K562 (cell line): ENCODE results near the gene PTPRC. TPM values are rescaled to one million over a fixed set of nuclear protein-coding genes. Genes with fewer than 3 reads are reported as not detected.

ENCODE experiments used
- ATAC-seq: fragments of 200-7000 bp; cut with Tn5 transposase; 3 replicates; pipeline ENCODE4 v1.9.1; 2020; ENCODE audit warnings: moderate library complexity
- BruUV-seq: library from RNA; stranded (reverse); fragments of 400-500 nt; replicated peaks from 2 replicates; lab custom pipeline; 2021; lab: Mats Ljungman, UMichigan
- CTCF ChIA-PET: fragments of 300-600 bp; formaldehyde crosslinking; extraction: SDS; loops from one replicate; lab custom pipeline; 2021; ENCODE audit warnings: low intra/inter-chr PET ratio; lab: Yijun Ruan, JAX
- POLR2A ChIA-PET: fragments of 300-600, 350-650 bp; sonication (Branson Sonifier 250); formaldehyde crosslinking; extraction: SDS; loops from one replicate; lab custom pipeline; 2021; ENCODE audit warnings: antibody characterized with exemption, inconsistent platforms; lab: Yijun Ruan, JAX
- DNase-seq, 4 experiments: peaks; one replicate each; pipeline versions ENCODE4 v3.0.0 to v3.0.0-alpha.2; 2011 to 2018; ENCODE audit warnings: low spot score in 3 of 4, mixed read lengths in 3 of 4; ENCODE audit errors: extremely low read depth in 1 of 4
- FAIRE-seq: peaks from 2 replicates; lab custom pipeline; 2011; peaks lifted over from hg19 to GRCh38; lab: Jason Lieb, UNC
- H2AFZ ChIP-seq: 2 replicates; pipeline ENCODE4 v1.6.0; 2011; ENCODE audit warnings: low read depth, low read length, control low read depth, inconsistent platforms
- H3K27ac ChIP-seq: fragments of 200-600 bp; 3 replicates; pipeline ENCODE4 v1.8.0; 2011; ENCODE audit warnings: low read depth, mild to moderate bottlenecking, control low read depth, inconsistent platforms, low read length, moderate library complexity, mixed read lengths; ENCODE audit errors: extremely low read depth
- H3K27me3 ChIP-seq, 2 experiments: fragments of 300-600 bp in 1 of 2; 2 replicates in 1 of 2; 3 replicates in 1 of 2; pipeline versions ENCODE4 v1.6.0 to v1.8.0; 2011; ENCODE audit warnings: inconsistent platforms in 2 of 2, low read length in 2 of 2, mild to moderate bottlenecking in 1 of 2, mixed read lengths in 1 of 2, moderate library complexity in 1 of 2; ENCODE audit not compliant: control insufficient read depth in 2 of 2, insufficient read depth in 2 of 2
- H3K36me3 ChIP-seq: fragments of 300-600 bp; 3 replicates; pipeline ENCODE4 v1.8.0; 2011; ENCODE audit warnings: mild to moderate bottlenecking, low read length, inconsistent platforms; ENCODE audit not compliant: control insufficient read depth, insufficient read depth
- H3K4me1 ChIP-seq, 2 experiments: fragments of 200-600 bp in 1 of 2; replicated peaks in 1 of 2; 2 replicates in 1 of 2; 3 replicates in 1 of 2; pipeline versions ENCODE4 v1.5.1 to v1.8.0; 2011; ENCODE audit warnings: inconsistent platforms in 2 of 2, low read length in 2 of 2, mild to moderate bottlenecking in 1 of 2, mixed read lengths in 1 of 2, moderate library complexity in 1 of 2; ENCODE audit not compliant: control insufficient read depth in 2 of 2, insufficient read depth in 2 of 2
- H3K4me2 ChIP-seq: 2 replicates; pipeline ENCODE4 v1.6.1; 2011; ENCODE audit warnings: low read length, control low read depth, inconsistent platforms, mixed read lengths; ENCODE audit not compliant: insufficient read depth
- H3K4me3 ChIP-seq: fragments of 200-600 bp; sonication (generic), shearing (Covaris generic); 2 replicates; pipeline ENCODE4 v1.5.1; 2016; ENCODE audit warnings: control low read depth, inconsistent platforms
- H3K79me2 ChIP-seq: fragments of 200-600 bp; 3 replicates; pipeline ENCODE4 v1.8.0; 2011; ENCODE audit warnings: low read length, inconsistent platforms; ENCODE audit not compliant: control insufficient read depth, insufficient read depth
- H3K9ac ChIP-seq, 2 experiments: 2 replicates each; pipeline versions ENCODE4 v1.6.0 to v1.6.1; 2011; ENCODE audit warnings: low read depth in 2 of 2, low read length in 2 of 2, control low read depth in 1 of 2, inconsistent platforms in 1 of 2, mild to moderate bottlenecking in 1 of 2, mixed read lengths in 1 of 2; ENCODE audit not compliant: insufficient read depth in 1 of 2
- H3K9me1 ChIP-seq: one replicate; pipeline ENCODE4 v1.6.0; 2011; ENCODE audit warnings: inconsistent platforms, mild to moderate bottlenecking, low read length, moderate library complexity; ENCODE audit not compliant: control insufficient read depth, insufficient read depth
- H3K9me3 ChIP-seq: replicated peaks from 2 replicates; pipeline ENCODE4 v1.5.1; 2011; ENCODE audit warnings: low read depth, low read length, inconsistent platforms; ENCODE audit not compliant: control insufficient read depth, insufficient read depth
- H4K20me1 ChIP-seq: replicated peaks from 2 replicates; pipeline ENCODE4 v1.6.1; 2011; ENCODE audit warnings: low read length, inconsistent platforms, mixed read lengths; ENCODE audit not compliant: control insufficient read depth, insufficient read depth
- JUND ChIP-seq, 2 experiments: IDR thresholded peaks; 2 replicates in 1 of 2; 3 replicates in 1 of 2; pipeline ENCODE4 v1.6.1; 2011; ENCODE audit warnings: borderline replicate concordance in 2 of 2, low read depth in 2 of 2, low read length in 2 of 2, improper control_type of control experiment in 1 of 2, missing biosample characterization in 1 of 2, missing genetic modification characterization in 1 of 2, missing genetic modification reagents in 1 of 2
- POU5F1 ChIP-seq: fragments of 150-350 bp; IDR thresholded peaks from 2 replicates; pipeline ENCODE4 v1.6.1; 2014; ENCODE audit warnings: borderline replicate concordance, low read length, low read depth, mild to moderate bottlenecking; ENCODE audit not compliant: partially characterized antibody
- ZNF232 ChIP-seq: sonication (generic); formaldehyde crosslinking; IDR thresholded peaks from 2 replicates; pipeline ENCODE4 v1.8.0; 2022; ENCODE audit warnings: mild to moderate bottlenecking, missing genetic modification reagents
- ZNF444 ChIP-seq: fragments of 250-450 bp; sonication (Bioruptor Pico); IDR thresholded peaks from 2 replicates; pipeline ENCODE4 v1.4.0; 2020; ENCODE audit warnings: mild to moderate bottlenecking, moderate library complexity
- ZNF57 ChIP-seq: fragments of 450-650 bp; formaldehyde crosslinking; IDR thresholded peaks from 2 replicates; pipeline ENCODE4 v1.4.0; 2020; ENCODE audit warnings: mild to moderate bottlenecking, moderate library complexity
- ZNF668 ChIP-seq: fragments of 250-450 bp; sonication (Bioruptor Pico); IDR thresholded peaks from 2 replicates; pipeline ENCODE4 v1.8.0; 2022; ENCODE audit warnings: mild to moderate bottlenecking, inconsistent platforms
- WGBS: fragments of 100-300 bp; shearing (Covaris generic); methylation state at CpG from one replicate; pipeline ENCODE4 v1.1.6; 2016; ENCODE audit warnings: low coverage, mixed read lengths; ENCODE audit not compliant: insufficient coverage; ENCODE audit errors: missing lambda C conversion rate; 5-methylcytosine and 5-hydroxymethylcytosine counted together
- in situ Hi-C: fragments of 300-500 bp; cut with MboI; formaldehyde crosslinking; loops from 4 replicates; pipeline ENCODE4 v1.15.0; 2018; ENCODE audit warnings: inconsistent platforms, mixed read lengths
- intact Hi-C: fragments of 100-400 bp; cut with micrococcal nuclease; formaldehyde crosslinking; loops from 2 replicates; pipeline ENCODE4 v1.14.2; 2022
- polyA plus RNA-seq, 8 experiments: library from polyadenylated mRNA; depleted of rRNA in 4 of 8; stranded (reverse) in 5 of 8; unstranded in 3 of 8; fragments of >200 nt; fragmentation: Nextera tagmentation in 2 of 8; fragmentation: Illumina TruSeq in 1 of 8; extraction: Ambion mirVana in 2 of 8; extraction: Trizol in 1 of 8; gene quantifications; 2 replicates each; pipeline versions ENCODE4 v1.2.1 to v1.2.3, GENCODE V29; 2011 to 2014; ENCODE audit warnings: inconsistent platforms in 1 of 8, missing spikeins in 1 of 8
- total RNA-seq, 7 experiments: library from RNA; depleted of rRNA in 6 of 7; stranded (reverse); fragments of >200 nt in 6 of 7; fragmentation: Illumina TruSeq in 2 of 7; extraction: Trizol in 2 of 7; gene quantifications; 2 replicates each; pipeline versions ENCODE4 v1.2.1 to v1.2.3, GENCODE V29; 2011 to 2021; ENCODE audit warnings: low replicate concordance in 1 of 7
- TF ChIP-seq, protein P1 (sequence below): sonication (generic); formaldehyde crosslinking; IDR thresholded peaks from 2 replicates; pipeline ENCODE4 v1.8.0; 2022; ENCODE audit warnings: mild to moderate bottlenecking, missing genetic modification reagents, borderline replicate concordance
- TF ChIP-seq, protein P2 (sequence below): fragments of 450-650 bp; formaldehyde crosslinking; conservative IDR thresholded peaks from 2 replicates; pipeline ENCODE4 v1.4.0; 2022; ENCODE audit warnings: mild to moderate bottlenecking, missing genetic modification characterization

The PTPRC gene
- total and polyA plus RNA-seq, 9 of the 15 experiments (the other 6 are each of a cell fraction or from before 2014, with no cell fraction given), result 7.1 to 107 (median 62.9) TPM

DNA sequence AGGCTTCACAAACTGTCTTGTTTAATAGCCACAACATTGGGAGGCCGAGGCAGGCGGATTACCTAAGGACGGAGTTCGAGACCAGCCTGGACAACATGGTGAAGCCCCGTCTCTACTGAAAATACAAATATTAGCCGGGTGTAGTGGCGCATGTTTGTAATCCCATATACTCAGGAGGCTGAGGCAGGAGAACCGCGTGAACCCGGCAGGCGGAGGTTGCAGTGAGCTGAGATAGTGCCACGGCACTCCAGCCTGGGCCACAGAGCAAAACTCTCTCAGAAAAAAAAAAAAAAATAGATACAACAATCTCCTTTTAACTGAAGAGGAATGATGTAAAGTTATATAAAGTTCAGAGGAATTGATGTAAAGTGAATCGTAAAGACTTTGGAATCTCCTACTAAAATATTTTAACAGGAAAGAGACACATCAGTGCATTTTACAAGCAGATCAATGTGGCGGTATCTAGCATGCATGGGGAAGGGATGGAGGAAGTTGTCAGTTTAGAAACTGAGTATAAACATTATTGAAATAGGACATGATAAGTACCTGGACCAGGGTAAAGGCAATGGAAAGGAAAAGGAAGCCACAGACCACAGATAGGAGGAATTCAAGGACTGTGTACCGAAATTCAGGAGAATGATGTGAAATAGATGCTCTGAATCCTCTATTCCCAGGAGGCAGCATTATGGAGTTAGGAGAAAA, 41.5 kb downstream of the PTPRC start (continued):
- TF ChIP-seq, protein P1, sequence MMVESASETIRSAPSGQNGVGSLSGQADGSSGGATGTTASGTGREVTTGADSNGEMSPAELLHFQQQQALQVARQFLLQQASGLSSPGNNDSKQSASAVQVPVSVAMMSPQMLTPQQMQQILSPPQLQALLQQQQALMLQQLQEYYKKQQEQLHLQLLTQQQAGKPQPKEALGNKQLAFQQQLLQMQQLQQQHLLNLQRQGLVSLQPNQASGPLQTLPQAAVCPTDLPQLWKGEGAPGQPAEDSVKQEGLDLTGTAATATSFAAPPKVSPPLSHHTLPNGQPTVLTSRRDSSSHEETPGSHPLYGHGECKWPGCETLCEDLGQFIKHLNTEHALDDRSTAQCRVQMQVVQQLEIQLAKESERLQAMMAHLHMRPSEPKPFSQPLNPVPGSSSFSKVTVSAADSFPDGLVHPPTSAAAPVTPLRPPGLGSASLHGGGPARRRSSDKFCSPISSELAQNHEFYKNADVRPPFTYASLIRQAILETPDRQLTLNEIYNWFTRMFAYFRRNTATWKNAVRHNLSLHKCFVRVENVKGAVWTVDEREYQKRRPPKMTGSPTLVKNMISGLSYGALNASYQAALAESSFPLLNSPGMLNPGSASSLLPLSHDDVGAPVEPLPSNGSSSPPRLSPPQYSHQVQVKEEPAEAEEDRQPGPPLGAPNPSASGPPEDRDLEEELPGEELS (CRISPR knock-in tag), result no peak
- no peak for TF ChIP-seq ZNF668 (CRISPR knock-in tag)
- TF ChIP-seq, all 486 proteins: peak for 0

DNA sequence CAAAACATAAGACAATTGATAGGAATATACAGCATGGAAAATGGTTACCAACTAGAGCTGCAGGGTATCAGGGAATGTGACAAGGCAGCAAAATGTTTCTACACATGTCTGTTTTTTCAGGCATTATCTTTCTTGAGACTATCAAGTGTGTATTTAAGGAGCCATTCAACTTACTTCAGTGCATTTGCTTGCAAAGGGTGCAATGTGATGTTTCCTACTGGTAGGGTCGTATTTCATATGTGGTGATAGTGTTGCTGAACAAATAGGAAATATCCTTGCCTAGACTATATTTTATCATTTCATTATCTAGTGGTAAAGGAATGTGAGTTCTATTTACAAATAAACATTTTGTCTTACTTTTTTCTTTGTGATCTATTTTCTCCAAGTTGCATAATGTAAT, 42.4 kb downstream of the PTPRC start:
- Histone ChIP-seq H3K4me3 (no peak overlapping the region), H3K9me3 (no peaks in the 10 kb centered on the region; the same call in 1 of the 2 replicates), H2AFZ (peak overlapping the region; percentile 78), H3K4me1 (peaks cover 4 to 5% of the 10 kb centered on the region in 2 experiments; a peak in 4 of 5 replicates), H3K4me2 (peak overlapping the region; percentile 50; the same call in 1 of the 2 replicates), H3K9me1 (no peaks in the 10 kb centered on the region), H3K27me3 (no peaks in the 10 kb centered on the region), H3K36me3 (no peaks in the 10 kb centered on the region), H3K27ac (peak overlapping the region; percentile 91)
- ATAC-seq, result peak; percentile 16
- no peak for FAIRE-seq
- intact Hi-C loops, result loop anchor here (2.0 kb wide), 1 partner anchor 24 kb away; no protein-coding TSS in a partner anchor
- WGBS, result 0% methylated on average over 1 of the region's 1 CpG
- TF ChIP-seq, protein P2, sequence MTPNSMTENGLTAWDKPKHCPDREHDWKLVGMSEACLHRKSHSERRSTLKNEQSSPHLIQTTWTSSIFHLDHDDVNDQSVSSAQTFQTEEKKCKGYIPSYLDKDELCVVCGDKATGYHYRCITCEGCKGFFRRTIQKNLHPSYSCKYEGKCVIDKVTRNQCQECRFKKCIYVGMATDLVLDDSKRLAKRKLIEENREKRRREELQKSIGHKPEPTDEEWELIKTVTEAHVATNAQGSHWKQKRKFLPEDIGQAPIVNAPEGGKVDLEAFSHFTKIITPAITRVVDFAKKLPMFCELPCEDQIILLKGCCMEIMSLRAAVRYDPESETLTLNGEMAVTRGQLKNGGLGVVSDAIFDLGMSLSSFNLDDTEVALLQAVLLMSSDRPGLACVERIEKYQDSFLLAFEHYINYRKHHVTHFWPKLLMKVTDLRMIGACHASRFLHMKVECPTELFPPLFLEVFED (CRISPR knock-in tag), result no peak
- TF ChIP-seq ZNF57 (CRISPR knock-in tag) (no peak), POU5F1 (no peak), ZNF444 (CRISPR knock-in tag) (0 out of 2 replicates have a peak, but pooled peaks have one; percentile 10), ZNF232 (no peak), JUND (IDR thresholded peaks at IDR 0.05; ENCODE audit: borderline replicate concordance, low read depth, low read length) (no peak), JUND (tag; IDR thresholded peaks at IDR 0.05; ENCODE audit: borderline replicate concordance, low read depth, low read length) (0 out of 3 replicates have a peak, but pooled peaks have one; percentile 5)
- TF ChIP-seq, all 486 proteins: peak for 2
- POLR2A ChIA-PET, result interaction anchor here (1.4 to 2.0 kb wide), 3 partner anchors 10 to 185 kb away, joined by 5 to 8 read pairs (median 5); no protein-coding TSS in a partner anchor
- CTCF ChIA-PET, result no interaction called here
- Histone ChIP-seq H3K9ac (peak overlapping the region in 1 of 2 experiments; percentile 79; a peak in 1 of 4 replicates), H3K79me2 (peaks cover 25% of the 10 kb centered on the region), H4K20me1 (no peaks in the 10 kb centered on the region)
- in situ Hi-C loops, result no loop called here
- no TSS peak for BruUV-seq
- no peak for DNase-seq
